ENCODE measurements around the gene SLC25A43.

SLC25A43 gene

DNA sequence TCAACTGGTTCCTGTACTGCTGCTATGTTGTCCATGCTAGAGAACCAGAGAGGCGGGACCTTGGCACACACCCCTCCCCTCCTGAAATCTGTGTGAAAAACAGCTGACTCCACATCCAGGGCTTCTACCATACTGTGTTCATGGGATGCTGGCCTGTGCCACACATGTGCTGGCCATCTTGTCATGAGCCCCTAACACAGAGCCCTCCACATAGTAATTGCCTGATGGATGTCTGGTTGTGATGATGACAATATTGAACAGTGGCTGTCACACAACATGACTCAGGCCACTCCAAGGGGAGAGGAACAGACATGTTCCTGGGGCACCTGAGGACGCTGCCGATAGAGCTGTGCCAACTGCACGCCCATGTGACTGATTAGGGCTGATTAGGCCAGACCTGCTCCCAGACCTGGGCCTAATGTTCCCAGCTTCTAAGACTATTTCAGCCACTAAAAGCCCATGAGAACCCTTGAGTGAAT is 82.2 kb downstream of the SLC25A43 start:
- TF ChIP-seq, protein P1, sequence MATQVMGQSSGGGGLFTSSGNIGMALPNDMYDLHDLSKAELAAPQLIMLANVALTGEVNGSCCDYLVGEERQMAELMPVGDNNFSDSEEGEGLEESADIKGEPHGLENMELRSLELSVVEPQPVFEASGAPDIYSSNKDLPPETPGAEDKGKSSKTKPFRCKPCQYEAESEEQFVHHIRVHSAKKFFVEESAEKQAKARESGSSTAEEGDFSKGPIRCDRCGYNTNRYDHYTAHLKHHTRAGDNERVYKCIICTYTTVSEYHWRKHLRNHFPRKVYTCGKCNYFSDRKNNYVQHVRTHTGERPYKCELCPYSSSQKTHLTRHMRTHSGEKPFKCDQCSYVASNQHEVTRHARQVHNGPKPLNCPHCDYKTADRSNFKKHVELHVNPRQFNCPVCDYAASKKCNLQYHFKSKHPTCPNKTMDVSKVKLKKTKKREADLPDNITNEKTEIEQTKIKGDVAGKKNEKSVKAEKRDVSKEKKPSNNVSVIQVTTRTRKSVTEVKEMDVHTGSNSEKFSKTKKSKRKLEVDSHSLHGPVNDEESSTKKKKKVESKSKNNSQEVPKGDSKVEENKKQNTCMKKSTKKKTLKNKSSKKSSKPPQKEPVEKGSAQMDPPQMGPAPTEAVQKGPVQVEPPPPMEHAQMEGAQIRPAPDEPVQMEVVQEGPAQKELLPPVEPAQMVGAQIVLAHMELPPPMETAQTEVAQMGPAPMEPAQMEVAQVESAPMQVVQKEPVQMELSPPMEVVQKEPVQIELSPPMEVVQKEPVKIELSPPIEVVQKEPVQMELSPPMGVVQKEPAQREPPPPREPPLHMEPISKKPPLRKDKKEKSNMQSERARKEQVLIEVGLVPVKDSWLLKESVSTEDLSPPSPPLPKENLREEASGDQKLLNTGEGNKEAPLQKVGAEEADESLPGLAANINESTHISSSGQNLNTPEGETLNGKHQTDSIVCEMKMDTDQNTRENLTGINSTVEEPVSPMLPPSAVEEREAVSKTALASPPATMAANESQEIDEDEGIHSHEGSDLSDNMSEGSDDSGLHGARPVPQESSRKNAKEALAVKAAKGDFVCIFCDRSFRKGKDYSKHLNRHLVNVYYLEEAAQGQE (IDR thresholded peaks at IDR 0.05; ENCODE audit: insufficient read depth in 1 of 2, low read depth in 2 of 2, low read length in 2 of 2): no peak
- TF ChIP-seq SIN3A (IDR thresholded peaks at IDR 0.05; ENCODE audit: borderline replicate concordance, insufficient read depth, low read length) (no peak), TAF1 (IDR thresholded peaks at IDR 0.05; ENCODE audit: borderline replicate concordance, insufficient read depth, low read length) (no peak), FOXP2 (optimal IDR thresholded peaks at IDR 0.05; ENCODE audit: borderline replicate concordance, extremely low read depth, extremely low read length, insufficient read depth) (no peak), POLR2AphosphoS5 (IDR thresholded peaks at IDR 0.05; ENCODE audit: low read depth, low read length) (no peak)

DNA sequence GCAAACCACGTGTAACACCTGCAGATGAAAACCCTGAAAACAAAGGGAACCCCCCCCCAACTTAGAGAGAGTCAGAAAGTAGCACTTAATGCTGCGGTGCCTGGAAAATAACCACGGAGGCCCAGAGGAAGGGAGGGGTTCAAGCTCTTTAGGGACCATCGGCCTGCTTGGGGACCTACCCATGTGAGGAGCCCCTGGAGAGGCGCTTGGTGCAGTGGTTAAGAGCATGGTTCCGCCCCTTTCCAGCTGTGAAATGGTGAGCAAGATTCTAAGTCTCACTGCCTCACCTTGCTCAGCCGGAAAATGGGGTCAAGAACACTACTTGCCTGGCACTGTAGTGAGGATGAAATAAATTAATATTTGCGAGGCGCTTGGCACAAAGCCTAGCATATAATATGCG is 82.9 kb downstream of the SLC25A43 start:
- TF ChIP-seq TAF1 (IDR thresholded peaks at IDR 0.05; ENCODE audit: borderline replicate concordance, insufficient read depth, low read length) (no peak), SIN3A (IDR thresholded peaks at IDR 0.05; ENCODE audit: borderline replicate concordance, insufficient read depth, low read length) (no peak), FOXP2 (optimal IDR thresholded peaks at IDR 0.05; ENCODE audit: borderline replicate concordance, extremely low read depth, extremely low read length, insufficient read depth) (no peak), POLR2AphosphoS5 (IDR thresholded peaks at IDR 0.05; ENCODE audit: low read depth, low read length) (no peak)
- TF ChIP-seq, protein P1 (IDR thresholded peaks at IDR 0.05; ENCODE audit: insufficient read depth in 1 of 2, low read depth in 2 of 2, low read length in 2 of 2): no peak

DNA sequence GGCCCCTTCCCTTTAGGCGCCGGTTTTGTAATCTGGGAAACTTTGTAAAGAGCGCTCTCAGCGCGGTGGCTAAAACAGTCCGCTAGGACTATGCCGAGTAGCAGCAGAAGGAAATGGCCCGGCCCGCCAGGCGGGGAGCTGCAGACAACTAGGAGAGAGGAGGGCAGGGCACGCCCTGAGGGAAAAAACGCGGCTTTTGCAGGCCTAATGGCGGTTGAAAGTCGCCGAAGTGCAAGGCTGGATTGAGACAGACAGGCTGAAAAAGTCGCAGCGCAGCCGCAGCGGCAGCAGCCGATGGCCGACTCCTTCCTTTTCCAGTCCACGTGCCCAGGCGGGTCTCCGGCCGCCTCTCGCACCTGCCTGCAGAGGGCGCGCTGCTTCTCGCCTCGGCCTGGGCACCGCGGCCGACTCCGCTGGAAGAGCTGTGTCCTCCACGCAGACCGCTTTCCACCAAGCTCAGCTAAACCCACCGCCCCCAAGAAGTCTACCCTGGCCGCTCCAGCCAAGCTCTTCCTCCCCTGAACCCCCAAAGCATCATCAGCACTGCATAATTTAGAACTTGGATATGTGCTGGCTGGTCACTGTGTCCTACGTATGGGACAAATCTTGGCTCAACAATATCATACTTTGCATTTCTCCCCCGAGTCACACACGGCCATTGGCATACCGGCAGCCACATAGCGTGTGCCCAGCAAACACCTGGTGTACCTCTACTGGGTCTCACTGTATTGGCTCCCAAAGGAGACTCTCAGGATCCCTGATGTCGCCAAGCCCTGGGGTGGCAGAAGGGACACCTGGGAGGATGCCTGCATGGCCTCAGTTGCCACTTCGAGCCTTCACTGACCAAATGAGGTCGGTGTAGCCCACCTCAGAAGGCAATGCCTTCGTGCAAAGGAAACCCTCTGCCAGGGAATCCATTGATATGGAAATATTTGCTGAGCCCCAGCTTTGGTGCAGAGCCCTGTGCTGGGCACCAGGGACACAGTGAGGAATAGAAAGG is 83.6 kb downstream of the SLC25A43 start:
- TF ChIP-seq POLR2AphosphoS5 (IDR thresholded peaks at IDR 0.05; ENCODE audit: low read depth, low read length): 0 out of 2 replicates have a peak, but pooled peaks have one; percentile 37
- TF ChIP-seq, protein P1 (IDR thresholded peaks at IDR 0.05; ENCODE audit: insufficient read depth in 1 of 2, low read depth in 2 of 2, low read length in 2 of 2): no peak

DNA sequence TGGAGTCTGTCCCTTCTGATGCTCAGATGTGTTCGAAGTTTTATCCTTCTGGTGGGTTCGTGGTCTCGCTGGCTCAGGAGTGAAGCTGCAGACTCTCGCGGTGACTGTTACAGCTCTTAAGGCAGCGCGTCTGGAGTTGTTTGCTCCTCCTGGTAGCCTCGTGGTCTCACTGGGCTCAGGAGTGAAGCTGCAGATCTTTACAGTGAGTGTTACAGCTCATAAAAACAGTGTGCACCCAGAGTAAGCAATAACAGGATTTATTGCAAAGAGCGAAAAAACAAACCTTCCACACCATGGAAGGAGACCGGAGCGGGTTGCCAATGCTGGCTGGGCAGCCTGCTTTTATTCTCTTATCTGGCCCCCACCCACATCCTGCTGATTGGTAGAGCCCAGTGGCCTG is 87.6 kb downstream of the SLC25A43 start:
- no peak for TF ChIP-seq POLR2AphosphoS5 (IDR thresholded peaks at IDR 0.05; ENCODE audit: low read depth, low read length)
- TF ChIP-seq, protein P1 (IDR thresholded peaks at IDR 0.05; ENCODE audit: insufficient read depth in 1 of 2, low read depth in 2 of 2, low read length in 2 of 2): no peak
- no peak for TF ChIP-seq SIN3A (IDR thresholded peaks at IDR 0.05; ENCODE audit: borderline replicate concordance, insufficient read depth, low read length)
- no peak for TF ChIP-seq TAF1 (IDR thresholded peaks at IDR 0.05; ENCODE audit: borderline replicate concordance, insufficient read depth, low read length)
- no peak for TF ChIP-seq FOXP2 (optimal IDR thresholded peaks at IDR 0.05; ENCODE audit: borderline replicate concordance, extremely low read depth, extremely low read length, insufficient read depth)
